ENCODE results near the gene ORAI3. TPM values are rescaled to one million over a fixed set of nuclear protein-coding genes. Genes with fewer than 3 reads are reported as not detected.

The ORAI3 gene
- total and polyA plus RNA-seq, 4 donors = 9.1 to 21.7 (median 16.3) TPM

DNA sequence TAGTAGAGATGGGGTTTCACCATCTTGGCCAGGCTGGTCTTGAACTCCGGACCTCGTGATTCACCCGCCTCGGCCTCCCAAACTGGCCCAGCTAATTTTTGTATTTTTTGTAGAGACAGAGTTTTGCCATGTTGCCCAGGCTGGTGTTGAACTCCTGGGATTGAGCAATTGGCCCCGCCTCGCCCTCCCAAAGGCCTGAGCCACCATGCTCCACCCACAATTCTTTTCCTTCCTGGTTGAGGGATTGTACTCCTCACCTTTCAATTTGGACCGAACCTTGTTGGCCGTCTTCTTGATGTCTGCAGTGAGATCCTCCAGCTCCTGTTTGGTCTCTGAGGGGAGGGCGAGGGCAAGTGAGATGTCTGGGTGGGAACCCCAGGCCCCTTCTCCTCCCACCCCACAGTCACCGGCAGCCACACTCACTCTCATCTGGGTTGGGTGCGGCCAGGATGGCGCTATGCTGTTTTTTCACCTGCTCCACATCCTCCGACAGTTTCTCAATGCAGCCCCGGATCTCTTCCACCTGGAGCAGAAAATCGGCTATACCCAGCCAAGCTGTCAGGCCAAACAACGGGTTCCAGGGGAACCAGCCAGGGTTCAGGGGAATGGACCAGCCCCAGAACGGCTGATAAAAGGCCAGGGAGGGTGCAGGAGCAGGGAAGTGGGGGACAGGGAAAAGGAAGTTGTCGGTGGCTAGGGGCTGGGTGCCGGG is 52.0 kb downstream of the ORAI3 start:
- Histone ChIP-seq H3K27ac (ENCODE audit: low read depth in 1 of 2, low read length in 2 of 2) (no peak overlapping the region), H3K4me1 (ENCODE audit: control insufficient read depth in 1 of 2, insufficient read depth in 2 of 2, low read length in 2 of 2) (no peaks in the 10 kb centered on the region), H3K4me3 (ENCODE audit: low read length in 2 of 2) (no peak overlapping the region), H3K36me3 (ENCODE audit: control insufficient read depth in 1 of 2, insufficient read depth in 2 of 2, low read length in 1 of 2) (no peaks in the 10 kb centered on the region), H3K9me3 (ENCODE audit: control insufficient read depth, low read length) (no peaks in the 10 kb centered on the region), H3K27me3 (ENCODE audit: control insufficient read depth in 1 of 2, insufficient read depth in 2 of 2, low read length in 1 of 2) (no peaks in the 10 kb centered on the region)
- DNase-seq (no peak), ATAC-seq (ENCODE audit: low FRiP score) (no peak)
- intact Hi-C loops (cut with DNase I) = no loop called here
- 93 to 94% methylated on average over 19 of the region's 19 CpGs for WGBS, 2 donors

DNA sequence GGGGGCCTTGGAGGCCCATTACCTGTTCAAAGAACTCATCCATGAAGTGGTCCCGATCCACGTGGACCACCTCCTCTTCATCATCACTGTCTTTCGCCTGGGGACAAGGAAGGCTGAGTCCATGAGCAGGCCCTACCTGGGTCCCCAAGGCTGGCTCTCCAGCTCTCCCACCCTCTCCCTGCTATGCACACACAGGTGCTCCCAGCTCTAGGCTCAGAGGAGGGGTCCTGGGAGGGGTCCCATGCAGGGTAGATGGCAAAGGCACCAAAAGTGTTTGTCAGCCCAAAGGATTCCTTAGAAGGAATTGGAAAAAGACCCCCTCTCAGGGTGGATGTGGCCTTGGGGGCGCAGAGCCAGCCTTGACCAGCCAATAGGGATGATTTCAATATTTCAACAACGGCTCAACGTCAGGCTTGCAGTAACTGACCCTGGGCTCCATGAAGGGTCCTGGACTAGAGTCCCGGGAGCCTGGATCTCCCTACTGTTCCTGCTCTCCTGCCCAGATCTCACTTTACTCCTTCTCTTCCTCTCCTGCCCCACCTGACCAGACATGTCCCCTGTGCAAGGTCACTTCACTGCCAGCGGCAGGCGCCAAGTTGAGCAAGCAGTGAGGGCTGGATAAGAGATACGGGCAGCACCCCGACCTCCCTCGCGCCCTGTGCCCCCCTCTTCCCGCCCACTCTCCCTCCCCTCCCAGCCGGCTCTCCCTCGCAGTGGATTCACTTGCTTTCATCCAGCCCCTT is 52.8 kb downstream of the ORAI3 start:
- H3K27me3 ChIP-seq (ENCODE audit: control insufficient read depth in 1 of 2, insufficient read depth in 2 of 2, low read length in 1 of 2) = no peaks in the 10 kb centered on the region
- WGBS, 2 donors = 77% methylated on average over 16 of the region's 16 CpGs
- DNase-seq = peak in 1 of 2 donors; percentile 66

DNA sequence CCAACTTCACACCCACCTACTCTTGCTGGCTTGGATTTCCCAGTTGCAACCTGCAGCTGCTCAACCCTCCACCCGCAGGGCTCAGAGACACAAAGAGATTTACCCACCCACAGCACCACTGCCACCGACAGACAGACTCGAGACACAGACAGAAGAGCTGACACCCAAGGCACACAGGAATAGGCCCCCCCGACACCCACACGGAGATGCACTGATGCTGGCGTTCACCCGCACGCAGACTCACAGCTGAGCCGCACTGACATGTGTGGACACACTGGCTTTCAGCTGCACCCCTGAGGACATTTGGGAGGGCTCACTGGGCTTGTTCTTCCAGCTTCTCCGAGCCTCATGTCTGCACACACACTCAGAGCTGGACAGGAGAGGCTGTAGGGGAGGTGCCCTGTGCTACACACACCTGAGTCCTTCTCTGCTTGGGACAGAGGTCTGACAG is 53.4 kb downstream of the ORAI3 start:
- WGBS, 2 donors = 84 to 87% methylated on average over 10 of the region's 10 CpGs
- DNase-seq = no peak
- intact Hi-C loops (cut with DNase I) = no loop called here

More for the DNA sequence above, 52.8 kb downstream of the ORAI3 start:
- Histone ChIP-seq H3K36me3 (ENCODE audit: control insufficient read depth in 1 of 2, insufficient read depth in 2 of 2, low read length in 1 of 2) (no peaks in the 10 kb centered on the region), H3K4me3 (ENCODE audit: low read length in 2 of 2) (no peak overlapping the region), H3K27ac (ENCODE audit: low read depth in 1 of 2, low read length in 2 of 2) (no peak overlapping the region), H3K4me1 (ENCODE audit: control insufficient read depth in 1 of 2, insufficient read depth in 2 of 2, low read length in 2 of 2) (no peaks in the 10 kb centered on the region), H3K9me3 (ENCODE audit: control insufficient read depth, low read length) (no peaks in the 10 kb centered on the region)
- no peak for ATAC-seq (ENCODE audit: low FRiP score)
- intact Hi-C loops (cut with DNase I) = no loop called here

DNA sequence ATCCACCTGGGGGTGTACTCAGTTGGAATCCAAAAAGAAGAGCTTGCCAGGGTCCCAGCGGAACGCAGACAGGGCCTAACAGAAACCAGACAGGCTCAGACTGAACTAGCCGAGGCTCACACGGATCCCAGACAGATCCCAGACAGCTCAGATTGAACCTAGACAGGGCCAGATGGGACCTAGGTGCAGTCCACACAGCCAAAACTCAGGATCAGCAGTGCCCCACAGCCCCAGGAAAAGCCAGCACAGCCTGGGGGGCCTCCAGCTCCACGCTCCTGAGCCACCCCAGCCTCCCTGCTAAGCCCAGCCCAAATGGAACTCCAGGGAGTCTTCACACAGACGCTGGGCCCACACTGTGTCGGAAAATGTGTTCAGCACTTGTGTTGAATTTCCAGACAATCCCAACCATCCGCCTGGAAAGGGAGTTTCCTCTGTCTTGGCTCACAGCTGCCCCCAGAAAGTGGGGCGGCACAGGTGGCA is 54.0 kb downstream of the ORAI3 start:
- DNase-seq = no peak
- no peak for ATAC-seq (ENCODE audit: low FRiP score)
- Histone ChIP-seq H3K36me3 (ENCODE audit: control insufficient read depth in 1 of 2, insufficient read depth in 2 of 2, low read length in 1 of 2) (no peaks in the 10 kb centered on the region), H3K9me3 (ENCODE audit: control insufficient read depth, low read length) (no peaks in the 10 kb centered on the region), H3K4me3 (ENCODE audit: low read length in 2 of 2) (no peak overlapping the region), H3K27me3 (ENCODE audit: control insufficient read depth in 1 of 2, insufficient read depth in 2 of 2, low read length in 1 of 2) (no peaks in the 10 kb centered on the region), H3K4me1 (ENCODE audit: control insufficient read depth in 1 of 2, insufficient read depth in 2 of 2, low read length in 2 of 2) (no peaks in the 10 kb centered on the region), H3K27ac (ENCODE audit: low read depth in 1 of 2, low read length in 2 of 2) (no peak overlapping the region)
- WGBS, 2 donors = 74 to 86% methylated on average over 9 of the region's 9 CpGs
- intact Hi-C loops (cut with DNase I) = no loop called here

More for the DNA sequence above, 53.4 kb downstream of the ORAI3 start:
- H3K4me1 ChIP-seq (ENCODE audit: control insufficient read depth in 1 of 2, insufficient read depth in 2 of 2, low read length in 2 of 2) = no peaks in the 10 kb centered on the region
- no peak for ATAC-seq (ENCODE audit: low FRiP score)
- no peaks in the 10 kb centered on the region for H3K36me3 ChIP-seq (ENCODE audit: control insufficient read depth in 1 of 2, insufficient read depth in 2 of 2, low read length in 1 of 2)
- no peak overlapping the region for H3K27ac ChIP-seq (ENCODE audit: low read depth in 1 of 2, low read length in 2 of 2)
- H3K9me3 ChIP-seq (ENCODE audit: control insufficient read depth, low read length) = no peaks in the 10 kb centered on the region
- no peak overlapping the region for H3K4me3 ChIP-seq (ENCODE audit: low read length in 2 of 2)
- H3K27me3 ChIP-seq (ENCODE audit: control insufficient read depth in 1 of 2, insufficient read depth in 2 of 2, low read length in 1 of 2) = no peaks in the 10 kb centered on the region

DNA sequence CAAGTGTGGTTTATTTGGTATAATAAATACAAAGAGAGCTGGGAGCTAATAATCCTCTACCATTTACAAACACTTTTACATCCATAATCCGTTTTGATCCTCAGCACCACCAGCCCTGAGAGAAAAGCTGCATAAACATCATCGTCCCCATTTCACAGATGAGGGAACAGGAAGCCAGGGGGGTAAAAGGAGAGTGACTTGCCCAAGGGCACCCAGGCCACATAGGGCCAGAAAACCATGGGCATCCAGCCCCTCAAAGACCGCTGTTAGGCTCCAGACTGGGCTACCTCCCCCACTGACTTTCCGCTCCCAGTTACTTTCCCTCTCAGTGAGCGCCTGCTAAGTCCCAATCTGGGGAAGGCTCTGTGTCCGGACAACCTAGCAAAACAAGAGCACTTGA is 54.9 kb downstream of the ORAI3 start:
- 88 to 93% methylated on average over 6 of the region's 6 CpGs for WGBS, 2 donors
- no peaks in the 10 kb centered on the region for H3K4me1 ChIP-seq (ENCODE audit: control insufficient read depth in 1 of 2, insufficient read depth in 2 of 2, low read length in 2 of 2)
- no peak for DNase-seq
- no peak overlapping the region for H3K27ac ChIP-seq (ENCODE audit: low read depth in 1 of 2, low read length in 2 of 2)
- ATAC-seq (ENCODE audit: low FRiP score) = no peak
- H3K9me3 ChIP-seq (ENCODE audit: control insufficient read depth, low read length) = no peaks in the 10 kb centered on the region
- no peak overlapping the region for H3K4me3 ChIP-seq (ENCODE audit: low read length in 2 of 2)
- intact Hi-C loops (cut with DNase I) = no loop called here
- no peaks in the 10 kb centered on the region for H3K36me3 ChIP-seq (ENCODE audit: control insufficient read depth in 1 of 2, insufficient read depth in 2 of 2, low read length in 1 of 2)
- no peaks in the 10 kb centered on the region for H3K27me3 ChIP-seq (ENCODE audit: control insufficient read depth in 1 of 2, insufficient read depth in 2 of 2, low read length in 1 of 2)

Other genes starting within 250 kb of the ORAI3 start
- gene SRCAP, start 249.9 kb upstream of the ORAI3 start, total RNA-seq = 10 to 100 TPM; 55.0 to 66.2 TPM
- gene SRCAP, start 249.9 kb upstream of the ORAI3 start, polyA plus RNA-seq = 10 to 100 TPM in 1 of 2 donors, 1 to 10 TPM in 1; 7.1 to 14.8 TPM
- gene PHKG2, start 200.6 kb upstream of the ORAI3 start, total RNA-seq = 10 to 100 TPM; 15.8 to 20.8 TPM
- 10 to 100 TPM; 12.3 to 36.0 TPM for gene PHKG2, start 200.6 kb upstream of the ORAI3 start, polyA plus RNA-seq
- 1 to 10 TPM in 1 of 2 donors, under 1 TPM in 1; 0.52 to 2.7 TPM for gene CFAP119, start 187.0 kb upstream of the ORAI3 start, total RNA-seq
- 1 to 10 TPM in 1 of 2 donors, under 1 TPM in 1; 0.88 to 9.8 TPM for gene CFAP119, start 187.0 kb upstream of the ORAI3 start, polyA plus RNA-seq
- gene RNF40, start 186.7 kb upstream of the ORAI3 start, total RNA-seq = 10 to 100 TPM; 73.9 to 90.2 TPM
- gene RNF40, start 186.7 kb upstream of the ORAI3 start, polyA plus RNA-seq = 10 to 100 TPM; 22.7 to 59.5 TPM
- gene ZNF629, start 161.9 kb upstream of the ORAI3 start, total RNA-seq = 10 to 100 TPM; 11.8 to 13.4 TPM
- gene ZNF629, start 161.9 kb upstream of the ORAI3 start, polyA plus RNA-seq = 1 to 10 TPM; 2.1 to 6.7 TPM
- gene BCL7C, start 55.0 kb upstream of the ORAI3 start, total RNA-seq = 10 to 100 TPM; 30.2 to 33.9 TPM
- 10 to 100 TPM; 54.8 to 60.7 TPM for gene BCL7C, start 55.0 kb upstream of the ORAI3 start, polyA plus RNA-seq
- 1 to 10 TPM; 6.2 to 7.2 TPM for gene CTF1, start 52.5 kb upstream of the ORAI3 start, total RNA-seq
- 1 to 10 TPM; 6.4 to 7.9 TPM for gene CTF1, start 52.5 kb upstream of the ORAI3 start, polyA plus RNA-seq
- gene FBXL19, start 25.5 kb upstream of the ORAI3 start, total RNA-seq = 10 to 100 TPM; 14.7 to 22.7 TPM
- 10 to 100 TPM in 1 of 2 donors, 1 to 10 TPM in 1; 4.3 to 11.6 TPM for gene FBXL19, start 25.5 kb upstream of the ORAI3 start, polyA plus RNA-seq
- 10 to 100 TPM; 16.4 to 19.7 TPM for gene SETD1A, start 8.7 kb downstream of the ORAI3 start, total RNA-seq
- 1 to 10 TPM; 4.4 to 9.7 TPM for gene SETD1A, start 8.7 kb downstream of the ORAI3 start, polyA plus RNA-seq
- gene HSD3B7, start 36.1 kb downstream of the ORAI3 start, total RNA-seq = 10 to 100 TPM; 13.6 to 31.3 TPM
- 10 to 100 TPM in 1 of 2 donors, 1 to 10 TPM in 1; 8.6 to 10.4 TPM for gene HSD3B7, start 36.1 kb downstream of the ORAI3 start, polyA plus RNA-seq
- under 1 TPM; 0.84 to 0.93 TPM for gene STX1B, start 61.6 kb downstream of the ORAI3 start, total RNA-seq
- gene STX1B, start 61.6 kb downstream of the ORAI3 start, polyA plus RNA-seq = 1 to 10 TPM in 1 of 2 donors, under 1 TPM in 1; 0.13 to 2.2 TPM
- gene STX4, start 84.5 kb downstream of the ORAI3 start, total RNA-seq = 10 to 100 TPM; 73.5 to 88.6 TPM
- gene STX4, start 84.5 kb downstream of the ORAI3 start, polyA plus RNA-seq = 100 to 1,000 TPM in 1 of 2 donors, 10 to 100 TPM in 1; 52.8 to 121 TPM
- 10 to 100 TPM in 1 of 2 donors, 1 to 10 TPM in 1; 7.4 to 10.3 TPM for gene ZNF668, start 125.2 kb downstream of the ORAI3 start, total RNA-seq
- gene ZNF668, start 125.2 kb downstream of the ORAI3 start, polyA plus RNA-seq = 1 to 10 TPM; 6.0 to 6.6 TPM
- gene ZNF646, start 125.4 kb downstream of the ORAI3 start, total RNA-seq = 10 to 100 TPM; 12.6 to 15.0 TPM
- gene ZNF646, start 125.4 kb downstream of the ORAI3 start, polyA plus RNA-seq = 1 to 10 TPM; 1.6 to 4.7 TPM
- gene PRSS53, start 139.9 kb downstream of the ORAI3 start, total RNA-seq = 1 to 10 TPM; 2.4 to 6.0 TPM
- 10 to 100 TPM in 1 of 2 donors, 1 to 10 TPM in 1; 3.6 to 12.9 TPM for gene PRSS53, start 139.9 kb downstream of the ORAI3 start, polyA plus RNA-seq
- gene VKORC1, start 145.7 kb downstream of the ORAI3 start, total RNA-seq = 100 to 1,000 TPM in 1 of 2 donors, 10 to 100 TPM in 1; 75.7 to 109 TPM
- 100 to 1,000 TPM; 143 to 206 TPM for gene VKORC1, start 145.7 kb downstream of the ORAI3 start, polyA plus RNA-seq
- 10 to 100 TPM; 28.6 to 37.2 TPM for gene BCKDK, start 159.3 kb downstream of the ORAI3 start, total RNA-seq
- 10 to 100 TPM; 16.7 to 32.0 TPM for gene BCKDK, start 159.3 kb downstream of the ORAI3 start, polyA plus RNA-seq
- gene KAT8, start 168.6 kb downstream of the ORAI3 start, total RNA-seq = 10 to 100 TPM; 51.6 to 61.1 TPM
- gene KAT8, start 168.6 kb downstream of the ORAI3 start, polyA plus RNA-seq = 10 to 100 TPM; 24.3 to 65.7 TPM
- gene PRSS8, start 186.7 kb downstream of the ORAI3 start, total RNA-seq = not detected
- gene PRSS8, start 186.7 kb downstream of the ORAI3 start, polyA plus RNA-seq = 10 to 100 TPM in 1 of 2 donors, under 1 TPM in 1; 0.77 to 11.9 TPM
- gene PRSS36, start 201.0 kb downstream of the ORAI3 start, total RNA-seq = 1 to 10 TPM; 3.5 to 8.8 TPM
- gene PRSS36, start 201.0 kb downstream of the ORAI3 start, polyA plus RNA-seq = 1 to 10 TPM; 4.2 to 5.1 TPM
- gene FUS, start 231.1 kb downstream of the ORAI3 start, total RNA-seq = 100 to 1,000 TPM; 243 to 254 TPM
- 100 to 1,000 TPM in 1 of 2 donors, 10 to 100 TPM in 1; 95.7 to 329 TPM for gene FUS, start 231.1 kb downstream of the ORAI3 start, polyA plus RNA-seq